ENCODE results near the gene GNGT1.
"Not testable (repeated sequence)": the region's sequence is repeated elsewhere in the genome, so short reads cannot be mapped to it uniquely, and the experiment has no call there.

Gene GNGT1

GRCh38 chr7:93910076-93910994 is 4.0 kb downstream of the GNGT1 start:
- DNase-seq (ENCODE audit: low read depth in 2 of 2), result no peak

- not testable (repeated sequence) for DNase-seq (ENCODE audit: low read depth in 2 of 2)
Measured at GRCh38 chr7:93911242-93911641, 4.9 kb downstream of the GNGT1 start.

GRCh38 chr7:93911661-93912060 is 5.3 kb downstream of the GNGT1 start:
- not testable (repeated sequence) for DNase-seq (ENCODE audit: low read depth in 2 of 2)

GRCh38 chr7:93913197-93913596 is 6.8 kb downstream of the GNGT1 start:
- no peak for DNase-seq (ENCODE audit: low read depth in 2 of 2)

- DNase-seq (ENCODE audit: low read depth in 2 of 2), result no peak
Measured at GRCh38 chr7:93914581-93915066, 8.3 kb downstream of the GNGT1 start.

GRCh38 chr7:93915206-93915842 is 9.0 kb downstream of the GNGT1 start:
- not testable (repeated sequence) for DNase-seq (ENCODE audit: low read depth in 2 of 2)

- DNase-seq (ENCODE audit: low read depth in 2 of 2), result not testable (repeated sequence)
Measured at GRCh38 chr7:93915888-93916287, 9.5 kb downstream of the GNGT1 start.

- DNase-seq (ENCODE audit: low read depth in 2 of 2), result not testable (repeated sequence)
Measured at GRCh38 chr7:93916315-93916714, 9.9 kb downstream of the GNGT1 start.

GRCh38 chr7:93920496-93921182 is 14.3 kb downstream of the GNGT1 start:
- DNase-seq (ENCODE audit: low read depth in 2 of 2), result no peak

GRCh38 chr7:93921186-93921585 is 14.8 kb downstream of the GNGT1 start:
- DNase-seq (ENCODE audit: low read depth in 2 of 2), result no peak

GRCh38 chr7:93921607-93922566 is 15.5 kb downstream of the GNGT1 start, which contains the start of gene GNG11:
Gene GNG11 (plus strand): TSS chr7:93921735. CDS start chr7:93922138, 403 bp downstream.
- no peak for DNase-seq (ENCODE audit: low read depth in 2 of 2)

- no peak for DNase-seq (ENCODE audit: low read depth in 2 of 2)
Measured at GRCh38 chr7:93923296-93923695, 16.9 kb downstream of the GNGT1 start.

GRCh38 chr7:93923942-93924341 is 17.6 kb downstream of the GNGT1 start:
- DNase-seq (ENCODE audit: low read depth in 2 of 2), result no peak

- no peak for DNase-seq (ENCODE audit: low read depth in 2 of 2)
Measured at GRCh38 chr7:93926800-93927199, 20.4 kb downstream of the GNGT1 start.

- no peak for DNase-seq (ENCODE audit: low read depth in 2 of 2)
Measured at GRCh38 chr7:93927585-93927984, 21.2 kb downstream of the GNGT1 start.

GRCh38 chr7:93931655-93932054 is 25.3 kb downstream of the GNGT1 start:
- no peak for DNase-seq (ENCODE audit: low read depth in 2 of 2)

- no peak for DNase-seq (ENCODE audit: low read depth in 2 of 2)
Measured at GRCh38 chr7:93933156-93933555, 26.8 kb downstream of the GNGT1 start.

- no peak for DNase-seq (ENCODE audit: low read depth in 2 of 2)
Measured at GRCh38 chr7:93935102-93935501, 28.7 kb downstream of the GNGT1 start.

GRCh38 chr7:93937818-93938217 is 31.5 kb downstream of the GNGT1 start:
- DNase-seq (ENCODE audit: low read depth in 2 of 2), result no peak

GRCh38 chr7:93938293-93938692 is 31.9 kb downstream of the GNGT1 start:
- no peak for DNase-seq (ENCODE audit: low read depth in 2 of 2)

- DNase-seq (ENCODE audit: low read depth in 2 of 2), result no peak
Measured at GRCh38 chr7:93941945-93942344, 35.6 kb downstream of the GNGT1 start.
